GM13976 (cell line): ENCODE results near the gene REN.

Source experiments
- DNase-seq: peaks from one replicate; pipeline ENCODE4 v3.0.0; 2012; ENCODE audit warnings: low spot score
- in situ Hi-C: fragments of 300-500 bp; cut with MboI; formaldehyde crosslinking; loops from one replicate; pipeline ENCODE4 v1.12.0; 2022; ENCODE audit warnings: low sequenced_read_pairs, mixed read lengths, inconsistent platforms; ENCODE audit not compliant: unreplicated experiment
- TF ChIP-seq, protein P1 (sequence below): IDR thresholded peaks from 2 replicates; pipeline ENCODE4 v1.5.1; 2012; ENCODE audit warnings: borderline replicate concordance, mild to moderate bottlenecking; ENCODE audit not compliant: insufficient read depth; ENCODE audit errors: extremely low read depth, missing control alignments, control extremely low read depth

The REN gene

DNA sequence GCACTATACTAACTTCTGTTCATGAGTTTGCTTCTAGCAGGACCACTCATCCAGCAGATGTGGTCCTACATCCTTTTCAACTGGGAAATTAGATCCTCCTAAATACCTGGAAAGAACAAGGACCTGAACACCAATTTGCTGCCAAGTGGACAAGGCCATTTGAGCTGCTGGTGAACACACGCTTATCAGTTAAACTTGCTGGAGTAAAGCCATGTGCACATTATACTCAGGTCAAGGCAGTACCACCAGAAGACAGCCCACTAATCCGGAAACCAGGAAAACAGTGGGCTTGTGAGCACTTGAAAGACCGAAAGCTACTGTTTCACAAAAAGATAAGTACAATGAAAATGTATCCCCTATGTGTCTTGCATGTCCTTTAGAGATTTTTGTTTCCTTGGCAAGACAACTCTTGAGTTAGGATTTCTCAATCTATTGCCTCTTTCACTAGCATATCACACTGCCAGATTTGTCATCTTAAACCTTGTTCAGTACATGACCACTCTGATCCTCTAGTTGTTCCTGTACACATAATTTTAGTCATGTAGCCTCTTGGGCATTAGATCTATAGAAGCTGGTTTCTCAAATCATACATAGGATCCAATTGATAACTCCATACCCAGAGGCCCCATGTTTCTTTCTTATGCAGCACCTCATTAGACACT, 4.5 kb upstream of the REN start:
- in situ Hi-C loops: no loop called here
- TF ChIP-seq, protein P1, sequence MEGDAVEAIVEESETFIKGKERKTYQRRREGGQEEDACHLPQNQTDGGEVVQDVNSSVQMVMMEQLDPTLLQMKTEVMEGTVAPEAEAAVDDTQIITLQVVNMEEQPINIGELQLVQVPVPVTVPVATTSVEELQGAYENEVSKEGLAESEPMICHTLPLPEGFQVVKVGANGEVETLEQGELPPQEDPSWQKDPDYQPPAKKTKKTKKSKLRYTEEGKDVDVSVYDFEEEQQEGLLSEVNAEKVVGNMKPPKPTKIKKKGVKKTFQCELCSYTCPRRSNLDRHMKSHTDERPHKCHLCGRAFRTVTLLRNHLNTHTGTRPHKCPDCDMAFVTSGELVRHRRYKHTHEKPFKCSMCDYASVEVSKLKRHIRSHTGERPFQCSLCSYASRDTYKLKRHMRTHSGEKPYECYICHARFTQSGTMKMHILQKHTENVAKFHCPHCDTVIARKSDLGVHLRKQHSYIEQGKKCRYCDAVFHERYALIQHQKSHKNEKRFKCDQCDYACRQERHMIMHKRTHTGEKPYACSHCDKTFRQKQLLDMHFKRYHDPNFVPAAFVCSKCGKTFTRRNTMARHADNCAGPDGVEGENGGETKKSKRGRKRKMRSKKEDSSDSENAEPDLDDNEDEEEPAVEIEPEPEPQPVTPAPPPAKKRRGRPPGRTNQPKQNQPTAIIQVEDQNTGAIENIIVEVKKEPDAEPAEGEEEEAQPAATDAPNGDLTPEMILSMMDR: no peak
- DNase-seq: no peak

DNA sequence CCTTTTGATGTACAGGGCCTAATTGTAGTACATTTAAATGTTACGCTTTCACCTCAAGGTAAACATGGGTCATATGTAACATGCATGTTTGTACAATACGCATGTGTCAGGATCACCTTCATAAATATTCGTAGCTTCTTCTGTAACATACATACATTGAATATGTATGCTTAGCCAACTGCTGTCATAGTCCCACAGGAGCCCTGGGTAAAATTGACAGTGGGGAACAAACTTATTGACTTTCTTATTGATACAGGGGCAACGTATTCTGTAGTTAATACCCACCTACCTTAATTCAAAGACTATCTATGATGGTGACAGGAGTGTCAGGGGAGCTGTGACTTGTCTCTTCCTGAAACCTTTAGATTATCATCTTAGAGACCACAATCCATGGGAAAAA, 3.7 kb upstream of the REN start:
- DNase-seq: no peak
- in situ Hi-C loops: loop anchor here (10.0 kb wide), 1 partner anchor 195 kb away; no protein-coding TSS in a partner anchor
- TF ChIP-seq, protein P1: no peak

DNA sequence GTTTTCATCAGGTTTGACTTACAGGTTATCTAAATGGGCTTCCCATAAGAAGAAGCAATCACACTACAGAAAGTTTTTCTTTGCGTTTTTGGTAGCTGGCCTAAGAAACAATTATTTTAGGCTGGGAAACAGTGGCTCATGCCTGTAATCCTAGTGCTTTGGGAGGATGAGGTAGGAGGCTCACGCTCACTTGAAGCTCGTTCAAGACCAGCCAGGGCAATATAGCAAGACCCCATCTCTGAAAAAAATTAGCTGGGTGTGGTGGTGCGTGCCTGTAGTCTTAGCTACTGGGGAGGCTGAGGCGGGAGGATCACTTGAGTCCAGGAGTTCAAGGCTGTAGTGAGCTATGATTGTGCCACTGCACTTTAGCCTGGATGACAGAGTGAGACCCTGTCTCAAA, 1.6 kb upstream of the REN start:
- in situ Hi-C loops: loop anchor here (10.0 kb wide), 1 partner anchor 197 kb away; no protein-coding TSS in a partner anchor
- DNase-seq: no peak
- TF ChIP-seq, protein P1: no peak

DNA sequence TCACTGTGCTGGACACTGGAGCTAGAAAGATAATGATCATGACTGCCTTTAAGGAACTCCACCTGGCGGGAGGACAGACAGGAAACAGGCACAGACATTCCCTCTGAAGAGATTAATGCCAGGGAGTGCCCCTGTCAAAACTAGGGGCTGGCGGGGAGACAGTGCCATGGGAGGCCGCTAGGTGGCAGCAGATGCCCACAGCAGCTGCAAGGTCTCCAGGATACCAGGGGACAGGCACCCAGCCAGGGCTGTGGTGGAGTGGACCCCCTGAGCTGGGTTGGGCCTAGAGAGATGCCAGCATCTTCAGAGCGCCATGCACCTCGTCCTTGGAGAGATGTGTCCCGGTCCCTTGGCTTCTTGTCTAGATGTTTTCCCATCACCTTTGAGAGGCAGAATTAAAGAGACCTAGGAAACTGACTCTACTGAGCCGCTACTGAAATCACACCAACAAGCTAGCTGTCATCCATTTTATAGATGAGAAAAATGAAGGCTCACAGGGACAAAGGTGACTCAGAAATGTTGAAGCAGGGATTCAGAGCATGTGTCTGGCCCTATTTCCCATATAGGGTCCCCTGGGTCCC, 3.6 kb downstream of the REN start:
- DNase-seq: peak; percentile 87
- TF ChIP-seq, protein P1: peak; percentile 96
- in situ Hi-C loops: loop anchor here (10.0 kb wide), 1 partner anchor 202 kb away; no protein-coding TSS in a partner anchor

DNA sequence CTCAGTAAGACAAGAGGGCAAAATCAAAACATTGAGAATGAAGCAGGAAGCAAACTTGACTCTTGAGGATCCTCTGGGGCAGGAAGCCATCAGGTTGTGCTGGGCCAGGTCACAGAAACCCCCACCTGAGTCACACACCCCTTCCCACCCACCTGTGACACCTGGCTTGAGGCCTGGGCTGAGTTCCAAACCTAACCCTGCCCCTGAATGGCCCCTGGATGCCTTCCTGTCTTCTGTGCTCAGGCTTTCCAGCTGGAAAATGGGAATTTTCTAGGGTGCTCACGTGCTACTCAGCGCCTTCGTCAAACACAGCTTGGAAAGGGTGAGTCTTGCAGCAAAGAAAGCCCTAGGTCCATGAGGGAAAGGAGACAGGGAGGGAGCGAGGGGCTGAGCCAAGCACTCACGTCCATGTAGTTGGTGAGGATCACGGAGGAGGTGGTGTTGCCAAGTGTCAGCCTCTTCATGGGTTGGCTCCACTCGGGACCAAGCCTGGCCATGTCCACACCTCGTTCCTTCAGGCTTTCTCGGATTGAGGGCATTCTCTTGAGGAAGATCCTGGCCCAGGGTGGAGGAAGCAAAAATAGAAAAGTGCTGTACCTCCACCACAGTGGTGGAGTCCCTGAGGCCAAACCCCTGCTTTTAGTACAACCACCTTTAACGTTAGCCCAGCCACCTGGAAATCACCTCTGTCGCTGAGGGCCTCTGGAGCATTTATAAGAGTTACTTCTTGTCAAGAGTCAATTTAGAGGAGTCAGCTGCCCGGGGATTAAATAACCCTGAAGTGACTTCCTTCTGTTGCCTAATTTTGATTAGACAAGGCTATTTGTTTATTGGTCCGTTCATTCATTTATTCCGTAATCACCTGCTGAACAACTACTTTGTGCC, 4.3 kb downstream of the REN start:
- no peak for DNase-seq
- TF ChIP-seq, protein P1: no peak
- in situ Hi-C loops: loop anchor here (10.0 kb wide), 1 partner anchor 203 kb away; no protein-coding TSS in a partner anchor

DNA sequence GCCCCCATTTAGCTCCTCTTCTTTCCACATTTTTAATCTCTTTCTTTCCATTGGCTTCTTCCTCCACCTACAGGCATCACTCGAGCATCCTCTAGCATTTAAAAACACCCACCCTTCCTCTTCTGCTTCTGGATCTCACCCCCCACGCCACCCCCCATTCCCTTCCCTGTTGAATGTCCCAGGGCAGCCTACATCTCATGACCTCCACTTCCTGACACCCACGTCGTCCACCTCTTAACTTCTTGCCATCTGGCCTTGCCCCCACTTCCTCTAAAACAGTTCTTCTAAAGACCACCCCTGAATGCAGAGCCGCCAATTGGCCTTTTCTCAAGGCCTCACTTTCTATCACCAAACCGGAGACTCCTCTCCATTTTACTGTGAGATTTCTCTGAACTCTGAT, 8.2 kb downstream of the REN start:
- in situ Hi-C loops: no loop called here
- DNase-seq: no peak
- TF ChIP-seq, protein P1: no peak
